Measurements from ENCODE around the gene HNRNPA2B1. TPM values are rescaled to one million over a fixed set of nuclear protein-coding genes. Genes with fewer than 3 reads are reported as not detected.

HNRNPA2B1 gene
- total RNA-seq, 1 donor from 2014 or later: 723 TPM

- H3K9me3 Mint-ChIP-seq: no peaks in the 10 kb centered on the region
- TF ChIP-seq CTCF (IDR thresholded peaks at IDR 0.05; ENCODE audit: unreplicated experiment): no peak
- H3K4me3 Mint-ChIP-seq: no peak overlapping the region
- no peak for DNase-seq (ENCODE audit: low spot score in 2 of 2, unreplicated experiment in 2 of 2)
- H3K36me3 Mint-ChIP-seq: no peaks in the 10 kb centered on the region
- H3K27me3 Mint-ChIP-seq (ENCODE audit: low read depth): no peaks in the 10 kb centered on the region
- peak overlapping the region; percentile 32 for H3K27ac Mint-ChIP-seq
- H3K4me1 Mint-ChIP-seq: peaks cover 15% of the 10 kb centered on the region
Observed at GRCh38 chr7:26183545-26184280, 16.8 kb downstream of the HNRNPA2B1 start.

GRCh38 chr7:26182706-26183105 is 17.8 kb downstream of the HNRNPA2B1 start:
- peaks cover 1% of the 10 kb centered on the region for H3K36me3 Mint-ChIP-seq

GRCh38 chr7:26182283-26182682 is 18.3 kb downstream of the HNRNPA2B1 start:
- no peak for DNase-seq (ENCODE audit: low spot score in 2 of 2, unreplicated experiment in 2 of 2)
- no peaks in the 10 kb centered on the region for H3K9me3 Mint-ChIP-seq
- H3K4me3 Mint-ChIP-seq: no peak overlapping the region
- TF ChIP-seq CTCF (IDR thresholded peaks at IDR 0.05; ENCODE audit: unreplicated experiment): no peak
- no peaks in the 10 kb centered on the region for H3K27me3 Mint-ChIP-seq (ENCODE audit: low read depth)
- no peak overlapping the region for H3K27ac Mint-ChIP-seq
- peaks cover 4% of the 10 kb centered on the region for H3K36me3 Mint-ChIP-seq
- peaks cover 14% of the 10 kb centered on the region for H3K4me1 Mint-ChIP-seq

More at GRCh38 chr7:26182706-26183105, 17.8 kb downstream of the HNRNPA2B1 start:
- Mint-ChIP-seq H3K4me1 (peaks cover 15% of the 10 kb centered on the region), H3K9me3 (no peaks in the 10 kb centered on the region), H3K27me3 (ENCODE audit: low read depth) (no peaks in the 10 kb centered on the region), H3K27ac (no peak overlapping the region), H3K4me3 (no peak overlapping the region)
- no peak for DNase-seq (ENCODE audit: low spot score in 2 of 2, unreplicated experiment in 2 of 2)
- no peak for TF ChIP-seq CTCF (IDR thresholded peaks at IDR 0.05; ENCODE audit: unreplicated experiment)

- Mint-ChIP-seq H3K27ac (no peak overlapping the region), H3K9me3 (no peaks in the 10 kb centered on the region), H3K36me3 (peaks cover 6% of the 10 kb centered on the region)
Observed at GRCh38 chr7:26181474-26182227, 18.9 kb downstream of the HNRNPA2B1 start.

GRCh38 chr7:26180792-26181198 is 19.8 kb downstream of the HNRNPA2B1 start:
- Mint-ChIP-seq H3K27me3 (ENCODE audit: low read depth) (no peaks in the 10 kb centered on the region), H3K4me3 (no peak overlapping the region), H3K27ac (no peak overlapping the region), H3K36me3 (peaks cover 6% of the 10 kb centered on the region), H3K9me3 (no peaks in the 10 kb centered on the region), H3K4me1 (peaks cover 11% of the 10 kb centered on the region)
- DNase-seq (ENCODE audit: low spot score in 2 of 2, unreplicated experiment in 2 of 2): no peak
- TF ChIP-seq CTCF (IDR thresholded peaks at IDR 0.05; ENCODE audit: unreplicated experiment): no peak

More at GRCh38 chr7:26181474-26182227, 18.9 kb downstream of the HNRNPA2B1 start:
- TF ChIP-seq CTCF (IDR thresholded peaks at IDR 0.05; ENCODE audit: unreplicated experiment): no peak
- no peak overlapping the region for H3K4me3 Mint-ChIP-seq
- no peaks in the 10 kb centered on the region for H3K27me3 Mint-ChIP-seq (ENCODE audit: low read depth)
- peaks cover 11% of the 10 kb centered on the region for H3K4me1 Mint-ChIP-seq
- DNase-seq (ENCODE audit: low spot score in 2 of 2, unreplicated experiment in 2 of 2): no peak

Data from mesothelial cell of epicardium (in vitro differentiated cells).